ENCODE measurements around the gene P2RY8.
"Not testable (repeated sequence)": the region's sequence is repeated elsewhere in the genome, so short reads cannot be mapped to it uniquely, and the experiment has no call there.

P2RY8 gene

DNA sequence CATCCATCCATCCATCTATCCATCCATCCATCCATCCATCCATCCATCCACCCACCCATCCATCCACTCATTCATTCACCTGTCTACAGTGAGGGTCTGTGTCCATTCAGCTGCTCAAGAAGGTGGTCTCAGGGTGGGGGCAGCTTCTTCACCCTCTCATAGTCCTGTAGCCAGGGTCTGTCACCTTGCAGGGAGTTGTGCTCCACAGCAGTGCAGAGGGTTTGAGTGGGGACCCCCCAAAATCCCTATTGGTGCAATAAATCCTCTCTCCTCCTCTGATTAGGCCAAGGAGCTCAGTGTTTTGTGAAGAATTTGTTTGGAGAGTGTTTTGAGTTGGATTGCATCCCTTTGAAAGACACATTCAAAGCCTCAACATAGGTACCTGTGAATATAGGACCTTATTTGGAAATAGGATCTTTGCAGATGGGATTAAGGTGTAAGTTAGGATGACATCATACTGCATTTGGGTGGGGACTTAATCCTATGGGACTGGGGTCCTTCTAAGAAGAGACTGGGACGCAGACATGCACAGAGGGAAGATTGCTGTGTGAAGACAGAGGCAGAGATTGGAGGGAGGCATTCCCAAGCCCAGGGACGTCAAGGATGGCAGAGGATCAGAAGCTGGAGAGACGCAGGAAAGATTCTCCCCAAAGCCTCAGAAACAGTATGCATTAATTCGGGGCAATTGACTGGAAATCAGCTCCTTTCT, 12.0 kb downstream of the P2RY8 start:
- H3K4me3 ChIP-seq (ENCODE audit: low read length), result no peak overlapping the region
- TF ChIP-seq, protein P1, sequence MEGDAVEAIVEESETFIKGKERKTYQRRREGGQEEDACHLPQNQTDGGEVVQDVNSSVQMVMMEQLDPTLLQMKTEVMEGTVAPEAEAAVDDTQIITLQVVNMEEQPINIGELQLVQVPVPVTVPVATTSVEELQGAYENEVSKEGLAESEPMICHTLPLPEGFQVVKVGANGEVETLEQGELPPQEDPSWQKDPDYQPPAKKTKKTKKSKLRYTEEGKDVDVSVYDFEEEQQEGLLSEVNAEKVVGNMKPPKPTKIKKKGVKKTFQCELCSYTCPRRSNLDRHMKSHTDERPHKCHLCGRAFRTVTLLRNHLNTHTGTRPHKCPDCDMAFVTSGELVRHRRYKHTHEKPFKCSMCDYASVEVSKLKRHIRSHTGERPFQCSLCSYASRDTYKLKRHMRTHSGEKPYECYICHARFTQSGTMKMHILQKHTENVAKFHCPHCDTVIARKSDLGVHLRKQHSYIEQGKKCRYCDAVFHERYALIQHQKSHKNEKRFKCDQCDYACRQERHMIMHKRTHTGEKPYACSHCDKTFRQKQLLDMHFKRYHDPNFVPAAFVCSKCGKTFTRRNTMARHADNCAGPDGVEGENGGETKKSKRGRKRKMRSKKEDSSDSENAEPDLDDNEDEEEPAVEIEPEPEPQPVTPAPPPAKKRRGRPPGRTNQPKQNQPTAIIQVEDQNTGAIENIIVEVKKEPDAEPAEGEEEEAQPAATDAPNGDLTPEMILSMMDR (conservative IDR thresholded peaks at IDR 0.05; ENCODE audit: low read depth, low read length), result no peak
- DNase-seq (ENCODE audit: low read depth), result no peak

DNA sequence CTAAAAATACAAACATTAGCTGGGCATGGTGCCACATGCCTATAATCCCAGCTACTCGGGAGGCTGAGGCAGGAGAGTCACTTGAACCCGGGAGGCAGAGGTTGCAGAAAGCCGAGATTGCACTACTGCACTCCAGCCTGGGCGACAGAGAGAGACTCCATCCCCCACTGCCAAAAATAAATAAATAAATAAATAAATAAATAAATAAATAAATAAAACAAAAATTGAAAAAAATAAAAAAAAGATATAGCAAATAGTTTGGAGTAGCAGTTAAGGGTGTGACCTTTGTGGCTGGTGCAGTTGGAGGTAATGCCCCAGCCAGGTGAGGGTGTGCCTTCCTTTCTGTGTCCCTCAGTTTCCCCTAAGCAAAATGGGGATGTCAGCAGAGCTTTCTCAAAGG, 14.1 kb downstream of the P2RY8 start:
- not testable (repeated sequence) for DNase-seq (ENCODE audit: low read depth); H3K4me3 ChIP-seq (ENCODE audit: low read length)

DNA sequence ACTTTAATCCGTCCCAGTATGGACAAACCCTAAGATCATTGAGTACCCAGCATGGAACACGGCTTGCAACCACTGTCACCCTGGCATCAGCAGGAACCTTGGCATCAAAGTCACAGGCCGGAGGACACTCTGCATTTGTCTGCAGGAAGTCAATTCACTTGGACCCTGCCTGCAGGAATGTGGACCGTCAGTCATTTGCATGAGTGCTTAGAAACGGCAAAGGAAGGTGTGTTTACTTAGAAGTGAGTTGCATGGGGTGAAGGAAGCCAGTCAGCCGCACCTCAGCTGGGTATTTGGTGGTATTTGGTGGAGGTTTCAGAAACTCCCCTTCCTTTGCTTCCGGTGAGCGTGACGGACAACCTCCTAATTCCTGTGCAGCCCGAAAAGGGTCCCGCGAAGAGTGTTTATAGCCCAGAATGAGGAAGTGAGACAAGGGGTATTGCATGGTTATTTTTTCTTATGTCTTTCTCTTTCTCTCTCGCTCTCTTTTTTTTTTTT, 15.5 kb downstream of the P2RY8 start:
- DNase-seq (ENCODE audit: low read depth), result no peak
- H3K4me3 ChIP-seq (ENCODE audit: low read length), result no peak overlapping the region
- TF ChIP-seq, protein P1 (conservative IDR thresholded peaks at IDR 0.05; ENCODE audit: low read depth, low read length), result no peak

DNA sequence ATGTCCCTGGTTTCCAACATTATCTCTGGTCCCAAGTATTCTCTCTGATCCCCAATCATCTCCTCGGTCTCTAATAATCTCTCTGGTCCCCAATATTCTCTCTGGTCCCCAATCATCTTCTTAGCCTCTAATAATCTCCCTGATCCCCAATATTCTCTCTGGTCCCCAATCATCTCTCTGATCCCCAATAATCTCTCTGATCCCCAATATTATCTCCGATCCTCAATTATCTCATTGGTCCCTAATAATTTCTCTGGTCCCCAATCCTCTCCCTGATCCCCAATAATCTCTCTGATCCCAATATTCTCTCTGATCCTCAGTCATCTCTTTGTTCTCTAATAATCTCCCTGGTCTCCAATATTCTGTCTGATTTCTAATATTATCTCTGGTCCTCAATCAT, 16.6 kb downstream of the P2RY8 start:
- no peak for DNase-seq (ENCODE audit: low read depth)
- H3K4me3 ChIP-seq (ENCODE audit: low read length), result no peak overlapping the region
- TF ChIP-seq, protein P1 (conservative IDR thresholded peaks at IDR 0.05; ENCODE audit: low read depth, low read length), result no peak

DNA sequence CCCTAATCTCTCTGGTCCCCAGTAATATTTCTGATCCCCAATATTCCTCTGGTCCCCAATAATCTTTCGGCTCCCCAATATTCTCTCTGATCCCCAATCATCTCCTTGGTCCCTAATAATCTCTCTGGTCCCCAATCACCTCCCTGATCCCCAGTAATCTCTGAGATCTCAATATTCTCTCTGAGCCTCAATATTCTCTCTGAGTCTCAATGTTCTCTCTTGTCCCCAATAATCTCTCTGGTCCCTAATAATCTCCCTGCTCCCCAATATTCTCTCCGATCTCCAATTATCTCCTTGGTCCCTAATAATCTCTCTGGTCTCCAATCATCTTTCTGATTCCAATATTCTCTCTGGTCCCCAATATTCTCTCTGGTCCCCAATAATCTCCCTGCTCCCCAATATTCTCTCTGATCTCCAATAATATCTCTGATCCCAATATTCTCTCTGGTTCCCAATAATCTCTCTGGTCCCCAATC, 17.9 kb downstream of the P2RY8 start:
- no peak for DNase-seq (ENCODE audit: low read depth)
- TF ChIP-seq, protein P1 (conservative IDR thresholded peaks at IDR 0.05; ENCODE audit: low read depth, low read length), result no peak
- no peak overlapping the region for H3K4me3 ChIP-seq (ENCODE audit: low read length)

DNA sequence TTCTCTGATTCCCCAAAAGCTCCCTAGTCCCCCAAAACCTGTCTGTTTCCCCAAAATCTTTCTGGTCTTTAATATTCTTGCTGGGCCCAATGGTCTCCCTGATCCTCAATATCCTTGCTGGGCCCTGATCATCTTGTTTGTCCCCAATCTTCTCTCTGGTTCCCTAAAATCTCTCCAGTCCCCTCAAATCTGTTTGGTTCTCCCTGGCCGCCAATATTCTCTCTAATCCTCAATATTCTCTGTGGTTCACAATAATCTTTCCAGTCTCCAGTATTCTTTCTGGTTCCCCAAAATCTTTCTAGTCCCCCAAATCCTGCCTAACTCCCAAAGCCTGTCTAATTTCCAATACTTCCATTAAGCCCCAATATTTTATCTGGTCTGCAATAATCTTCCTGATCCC, 18.5 kb downstream of the P2RY8 start:
- no peak for DNase-seq (ENCODE audit: low read depth)
- no peak overlapping the region for H3K4me3 ChIP-seq (ENCODE audit: low read length)
- TF ChIP-seq, protein P1 (conservative IDR thresholded peaks at IDR 0.05; ENCODE audit: low read depth, low read length), result no peak

DNA sequence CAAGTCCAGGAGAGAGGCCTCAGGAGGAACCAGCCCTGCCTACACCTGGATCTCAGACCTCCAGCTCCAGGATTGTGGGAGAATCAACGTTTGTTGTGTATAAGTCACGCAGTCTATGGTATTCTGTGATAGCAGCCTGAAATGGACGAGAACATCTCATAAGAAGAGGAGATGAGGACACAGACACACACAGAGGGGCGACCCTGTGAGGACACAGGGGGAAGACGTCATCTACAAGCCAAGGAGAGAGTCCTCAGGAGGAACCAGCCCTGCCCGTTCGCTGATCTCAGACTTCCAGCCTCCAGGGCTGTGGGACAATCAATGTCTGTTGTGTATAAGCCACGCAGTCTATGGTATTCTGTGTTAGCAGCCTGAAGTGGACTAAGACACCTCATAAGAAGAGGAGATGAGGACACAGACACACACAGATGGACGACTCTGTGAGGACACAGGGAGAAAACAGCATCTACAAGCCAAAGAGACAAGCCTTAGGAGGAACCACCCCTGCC, 20.3 kb downstream of the P2RY8 start:
- TF ChIP-seq, protein P1 (conservative IDR thresholded peaks at IDR 0.05; ENCODE audit: low read depth, low read length), result no peak
- DNase-seq (ENCODE audit: low read depth), result no peak
- no peak overlapping the region for H3K4me3 ChIP-seq (ENCODE audit: low read length)

All from retinal pigment epithelial cell (primary cell).